Effector memory CD8-positive, alpha-beta T cell (primary cell): ENCODE measurements around the gene ARHGEF6.
"Not testable (repeated sequence)": the region's sequence is repeated elsewhere in the genome, so short reads cannot be mapped to it uniquely, and the experiment has no call there.

Experiments
- ATAC-seq: fragments of 150-1000 bp; cut with Tn5 transposase; replicated peaks from 2 replicates; pipeline ENCODE4 v1.10.0; 2021; ENCODE audit warnings: mild to moderate bottlenecking, moderate library complexity
- DNase-seq, 3 experiments: peaks; one replicate each; pipeline ENCODE4 v3.0.0; 2021
- H3K27ac Mint-ChIP-seq, 2 donors: one replicate each; pipeline ENCODE4 v1.8.0; 2022; ENCODE audit warnings: mild to moderate bottlenecking in 2 of 2, mixed read lengths in 2 of 2, moderate library complexity in 2 of 2
- H3K27me3 Mint-ChIP-seq, 2 donors: one replicate each; pipeline ENCODE4 v1.8.0; 2022; ENCODE audit warnings: mixed read lengths in 2 of 2
- H3K36me3 Mint-ChIP-seq: one replicate; pipeline ENCODE4 v1.8.0; 2022; ENCODE audit warnings: mild to moderate bottlenecking, moderate library complexity, mixed read lengths; ENCODE audit not compliant: insufficient read depth
- H3K4me1 Mint-ChIP-seq, 2 donors: one replicate each; pipeline ENCODE4 v1.8.0; 2022; ENCODE audit warnings: low read depth in 2 of 2, mixed read lengths in 2 of 2
- H3K4me3 Mint-ChIP-seq, 2 donors: one replicate each; pipeline ENCODE4 v1.8.0; 2022; ENCODE audit warnings: mild to moderate bottlenecking in 2 of 2, mixed read lengths in 2 of 2, moderate library complexity in 2 of 2
- H3K9me3 Mint-ChIP-seq, 2 donors: one replicate each; pipeline ENCODE4 v1.8.0; 2022; ENCODE audit warnings: mixed read lengths in 2 of 2
- total RNA-seq, 9 experiments: gene quantifications; one replicate each; lab custom pipeline; 2026; lab: John Stamatoyannopoulos, UW

The ARHGEF6 gene
- total RNA-seq = 118 to 292 (median 177) reads per million in 9 experiments

- Mint-ChIP-seq H3K4me3 (peak within 1 kb of the TSS; percentile 87 to 95), H3K9me3 (no peaks in the 10 kb centered on the region), H3K36me3 (peaks cover 13% of the 10 kb centered on the region), H3K27me3 (no peaks in the 10 kb centered on the region), H3K27ac (peak within 1 kb of the TSS; percentile 88 to 96), H3K4me1 (peaks cover 33 to 43% of the 10 kb centered on the region in 2 donors)
- DNase-seq (peak in 2 of 3 experiments; percentile 12 to 16), ATAC-seq (peak; percentile 67)
These were observed at the start of gene ARHGEF6 for GRCh38 chrX:136780763-136781162. Gene ARHGEF6, minus strand, starts transcription at chrX:136780932. Its CDS starts 50 bp downstream, at chrX:136780882.

GRCh38 chrX:136829413-136829812, 48.7 kb upstream of the ARHGEF6 start:
- H3K27me3 Mint-ChIP-seq = no peaks in the 10 kb centered on the region

GRCh38 chrX:136828830-136829229, 48.1 kb upstream of the ARHGEF6 start:
- Mint-ChIP-seq H3K27me3 (no peaks in the 10 kb centered on the region), H3K27ac (no peak overlapping the region), H3K9me3 (no peaks in the 10 kb centered on the region), H3K4me1 (no peaks in the 10 kb centered on the region), H3K36me3 (no peaks in the 10 kb centered on the region), H3K4me3 (no peak overlapping the region)
- no peak for ATAC-seq
- DNase-seq = no peak

More at GRCh38 chrX:136829413-136829812, 48.7 kb upstream of the ARHGEF6 start:
- ATAC-seq (no peak), DNase-seq (no peak)
- Mint-ChIP-seq H3K9me3 (no peaks in the 10 kb centered on the region), H3K36me3 (no peaks in the 10 kb centered on the region), H3K4me3 (no peak overlapping the region), H3K27ac (no peak overlapping the region), H3K4me1 (no peaks in the 10 kb centered on the region)

GRCh38 chrX:136827026-136827425, 46.3 kb upstream of the ARHGEF6 start:
- ATAC-seq = no peak
- no peak for DNase-seq
- H3K27ac Mint-ChIP-seq = no peak overlapping the region
- no peak overlapping the region for H3K4me3 Mint-ChIP-seq
- no peaks in the 10 kb centered on the region for H3K27me3 Mint-ChIP-seq
- H3K9me3 Mint-ChIP-seq = no peaks in the 10 kb centered on the region
- H3K36me3 Mint-ChIP-seq = no peaks in the 10 kb centered on the region
- no peaks in the 10 kb centered on the region for H3K4me1 Mint-ChIP-seq

GRCh38 chrX:136825771-136826170, 45.0 kb upstream of the ARHGEF6 start:
- H3K4me3 Mint-ChIP-seq = no peak overlapping the region
- no peaks in the 10 kb centered on the region for H3K4me1 Mint-ChIP-seq
- ATAC-seq (no peak), DNase-seq (no peak)
- no peaks in the 10 kb centered on the region for H3K27me3 Mint-ChIP-seq
- H3K36me3 Mint-ChIP-seq = no peaks in the 10 kb centered on the region
- no peaks in the 10 kb centered on the region for H3K9me3 Mint-ChIP-seq
- no peak overlapping the region for H3K27ac Mint-ChIP-seq

GRCh38 chrX:136823175-136823574, 42.4 kb upstream of the ARHGEF6 start:
- ATAC-seq = no peak
- H3K27me3 Mint-ChIP-seq = no peaks in the 10 kb centered on the region
- no peaks in the 10 kb centered on the region for H3K36me3 Mint-ChIP-seq
- H3K9me3 Mint-ChIP-seq = no peaks in the 10 kb centered on the region
- no peaks in the 10 kb centered on the region for H3K4me1 Mint-ChIP-seq
- no peak overlapping the region for H3K4me3 Mint-ChIP-seq
- no peak overlapping the region for H3K27ac Mint-ChIP-seq
- DNase-seq = no peak

- no peaks in the 10 kb centered on the region for H3K36me3 Mint-ChIP-seq
- no peaks in the 10 kb centered on the region for H3K4me1 Mint-ChIP-seq
- no peaks in the 10 kb centered on the region for H3K27me3 Mint-ChIP-seq
- ATAC-seq (no peak), DNase-seq (no peak)
- no peaks in the 10 kb centered on the region for H3K9me3 Mint-ChIP-seq
- H3K4me3 Mint-ChIP-seq = no peak overlapping the region
- no peak overlapping the region for H3K27ac Mint-ChIP-seq
These were observed 41.8 kb upstream of the ARHGEF6 start for GRCh38 chrX:136822337-136823095.

- not testable (repeated sequence) for H3K4me3 Mint-ChIP-seq, H3K27ac Mint-ChIP-seq, H3K4me1 Mint-ChIP-seq, ATAC-seq, DNase-seq, H3K9me3 Mint-ChIP-seq, H3K36me3 Mint-ChIP-seq, H3K27me3 Mint-ChIP-seq
These were observed 39.0 kb upstream of the ARHGEF6 start for GRCh38 chrX:136819756-136820155.

- Mint-ChIP-seq H3K4me1 (no peaks in the 10 kb centered on the region), H3K4me3 (no peak overlapping the region), H3K9me3 (no peaks in the 10 kb centered on the region), H3K27ac (no peak overlapping the region), H3K27me3 (no peaks in the 10 kb centered on the region), H3K36me3 (no peaks in the 10 kb centered on the region)
- ATAC-seq (no peak), DNase-seq (no peak)
These were observed 38.4 kb upstream of the ARHGEF6 start for GRCh38 chrX:136819031-136819703.

- ATAC-seq (no peak), DNase-seq (no peak)
- Mint-ChIP-seq H3K4me3 (no peak overlapping the region), H3K36me3 (no peaks in the 10 kb centered on the region), H3K27ac (no peak overlapping the region), H3K9me3 (no peaks in the 10 kb centered on the region), H3K4me1 (no peaks in the 10 kb centered on the region), H3K27me3 (no peaks in the 10 kb centered on the region)
These were observed 36.2 kb upstream of the ARHGEF6 start for GRCh38 chrX:136816975-136817374.

GRCh38 chrX:136814847-136815750, 34.4 kb upstream of the ARHGEF6 start:
- ATAC-seq = no peak
- peaks cover 2 to 4% of the 10 kb centered on the region in 2 donors for H3K4me1 Mint-ChIP-seq
- no peaks in the 10 kb centered on the region for H3K27me3 Mint-ChIP-seq
- H3K27ac Mint-ChIP-seq = no peak overlapping the region
- no peak for DNase-seq
- H3K4me3 Mint-ChIP-seq = no peak overlapping the region
- no peaks in the 10 kb centered on the region for H3K9me3 Mint-ChIP-seq
- H3K36me3 Mint-ChIP-seq = no peaks in the 10 kb centered on the region

- Mint-ChIP-seq H3K4me1 (peaks cover 2 to 4% of the 10 kb centered on the region in 2 donors), H3K36me3 (no peaks in the 10 kb centered on the region), H3K9me3 (no peaks in the 10 kb centered on the region), H3K27ac (no peak overlapping the region), H3K27me3 (no peaks in the 10 kb centered on the region), H3K4me3 (no peak overlapping the region)
- DNase-seq = no peak
- no peak for ATAC-seq
These were observed 31.6 kb upstream of the ARHGEF6 start for GRCh38 chrX:136812286-136812685.

- DNase-seq (no peak), ATAC-seq (peak; percentile 37)
- no peak overlapping the region for H3K27ac Mint-ChIP-seq
- H3K4me1 Mint-ChIP-seq = peaks cover 2 to 4% of the 10 kb centered on the region in 2 donors
- H3K27me3 Mint-ChIP-seq = no peaks in the 10 kb centered on the region
- no peaks in the 10 kb centered on the region for H3K36me3 Mint-ChIP-seq
- no peaks in the 10 kb centered on the region for H3K9me3 Mint-ChIP-seq
- no peak overlapping the region for H3K4me3 Mint-ChIP-seq
These were observed 29.8 kb upstream of the ARHGEF6 start for GRCh38 chrX:136810493-136810892.
